ENCODE data around the gene C16orf54.
"Not testable (repeated sequence)": the region's sequence is repeated elsewhere in the genome, so short reads cannot be mapped to it uniquely, and the experiment has no call there.

The C16orf54 gene

DNA sequence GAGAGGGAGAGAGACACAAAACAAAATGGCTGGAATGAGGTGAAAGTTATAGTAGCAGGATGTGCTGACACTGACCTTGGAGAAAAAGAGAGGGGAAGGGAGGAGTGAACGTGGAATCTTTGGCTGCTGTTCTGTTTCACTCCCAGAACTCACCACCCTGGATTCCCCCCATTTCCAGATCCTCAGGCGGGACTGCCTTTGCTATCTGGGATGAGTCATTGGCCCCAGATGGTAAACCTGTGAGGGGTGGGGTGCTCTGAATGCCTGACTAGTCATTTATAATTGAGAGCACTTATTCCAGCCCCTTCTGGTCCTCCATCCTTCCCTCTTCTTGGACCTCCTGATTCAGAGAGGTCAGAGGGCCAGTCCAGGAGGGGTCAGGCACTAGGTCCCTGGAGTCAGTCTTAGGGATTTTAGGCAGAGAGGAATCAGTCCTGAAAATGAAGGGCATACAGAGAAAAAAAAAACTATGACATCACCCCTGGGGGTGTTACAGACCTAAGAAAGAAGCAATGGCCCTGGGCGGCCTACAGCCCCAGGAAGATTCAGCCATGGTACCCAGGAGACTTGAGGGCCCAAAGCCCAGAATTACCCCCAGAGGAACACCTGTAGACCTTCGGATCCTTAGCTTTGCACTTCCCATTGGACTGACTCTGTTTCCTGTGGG, 30.1 kb upstream of the C16orf54 start:
- Mint-ChIP-seq H3K27me3 (no peaks in the 10 kb centered on the region), H3K4me1 (peaks cover 24% of the 10 kb centered on the region), H3K27ac (no peak overlapping the region)

DNA sequence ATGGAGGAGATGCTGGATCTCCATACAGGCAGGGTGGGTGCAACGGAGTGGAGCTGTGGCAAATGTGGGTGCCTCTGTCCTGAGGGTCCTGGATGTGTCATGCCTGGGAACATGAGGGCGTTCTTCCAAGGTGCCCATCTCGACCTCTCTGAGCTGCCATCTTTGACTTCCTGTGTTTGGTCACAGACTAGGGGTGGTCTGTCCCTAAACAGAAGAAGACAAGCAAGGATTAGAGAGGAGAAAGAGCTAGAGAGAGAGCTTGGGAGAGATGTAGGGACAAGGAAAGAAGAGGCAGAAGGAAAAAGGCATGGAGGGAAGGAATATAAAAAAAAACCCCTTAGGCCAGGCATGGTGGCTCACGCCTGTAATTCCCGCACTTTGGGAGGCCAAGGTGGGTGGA, 28.9 kb upstream of the C16orf54 start:
- no peak overlapping the region for H3K27ac Mint-ChIP-seq
- H3K36me3 Mint-ChIP-seq = no peaks in the 10 kb centered on the region
- H3K4me1 Mint-ChIP-seq = peaks cover 29% of the 10 kb centered on the region
- H3K4me3 Mint-ChIP-seq = no peak overlapping the region
- H3K9me3 Mint-ChIP-seq = no peaks in the 10 kb centered on the region
- H3K27me3 Mint-ChIP-seq = no peaks in the 10 kb centered on the region

More for the DNA sequence above, 30.1 kb upstream of the C16orf54 start:
- no peaks in the 10 kb centered on the region for H3K36me3 Mint-ChIP-seq
- H3K4me3 Mint-ChIP-seq = no peak overlapping the region
- H3K9me3 Mint-ChIP-seq = no peaks in the 10 kb centered on the region

DNA sequence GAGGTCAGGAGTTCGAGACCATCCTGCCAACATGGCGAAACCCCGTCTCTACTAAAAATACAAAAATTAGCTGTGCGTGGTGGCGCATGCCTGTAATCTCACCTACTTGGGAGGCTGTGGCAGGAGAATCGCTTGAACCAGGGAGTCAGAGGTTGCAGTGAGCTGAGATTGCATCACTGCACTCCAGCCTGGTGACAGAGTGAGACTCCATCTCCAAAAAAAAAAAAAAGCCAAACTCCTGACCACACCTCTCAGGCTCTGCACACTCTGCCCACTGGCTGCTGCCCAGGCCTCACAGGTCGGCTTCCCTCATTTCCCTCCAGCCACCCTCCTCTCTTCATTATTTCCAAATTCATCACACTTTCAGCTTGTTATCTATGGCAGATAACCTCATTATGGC, 26.5 kb upstream of the C16orf54 start:
- not testable (repeated sequence) for H3K36me3 Mint-ChIP-seq, H3K4me3 Mint-ChIP-seq, H3K27me3 Mint-ChIP-seq, H3K9me3 Mint-ChIP-seq, H3K27ac Mint-ChIP-seq
- H3K4me1 Mint-ChIP-seq = peaks cover 29% of the 10 kb centered on the region

DNA sequence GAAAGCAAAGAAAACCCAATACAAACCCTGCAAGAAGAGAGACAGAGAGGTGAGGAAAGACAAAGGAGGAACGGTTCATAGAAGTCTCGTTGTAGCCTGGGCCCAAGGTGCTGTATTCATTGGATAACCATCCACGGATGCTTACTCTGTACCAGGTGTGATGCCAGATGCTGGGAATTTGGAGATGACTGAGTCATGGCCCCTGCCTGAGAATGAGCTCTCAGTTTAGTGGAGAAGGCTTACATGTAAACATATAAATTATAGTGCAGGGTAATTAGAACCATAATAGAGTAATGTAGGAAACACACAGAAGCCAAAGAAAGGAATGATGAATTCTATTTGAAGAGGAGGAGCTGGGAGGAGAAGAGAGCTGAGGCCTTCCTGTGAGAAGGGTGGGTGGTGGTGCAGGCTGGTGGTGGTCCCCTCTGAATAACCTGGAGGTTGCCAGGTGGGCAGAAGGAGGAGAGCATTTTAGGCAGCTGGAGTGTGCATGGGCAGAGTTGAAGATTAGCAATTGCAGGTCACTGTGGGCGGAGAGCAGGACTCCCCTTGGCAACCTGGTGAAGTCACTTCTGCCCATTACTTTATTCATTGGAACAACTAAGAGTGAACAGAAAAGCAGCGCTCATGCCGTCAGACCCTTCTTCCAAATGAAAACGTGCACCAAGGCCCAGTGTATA, 24.6 kb upstream of the C16orf54 start:
- no peaks in the 10 kb centered on the region for H3K9me3 Mint-ChIP-seq
- H3K27ac Mint-ChIP-seq = no peak overlapping the region
- H3K27me3 Mint-ChIP-seq = no peaks in the 10 kb centered on the region
- no peak overlapping the region for H3K4me3 Mint-ChIP-seq
- peaks cover 25% of the 10 kb centered on the region for H3K4me1 Mint-ChIP-seq
- no peaks in the 10 kb centered on the region for H3K36me3 Mint-ChIP-seq

DNA sequence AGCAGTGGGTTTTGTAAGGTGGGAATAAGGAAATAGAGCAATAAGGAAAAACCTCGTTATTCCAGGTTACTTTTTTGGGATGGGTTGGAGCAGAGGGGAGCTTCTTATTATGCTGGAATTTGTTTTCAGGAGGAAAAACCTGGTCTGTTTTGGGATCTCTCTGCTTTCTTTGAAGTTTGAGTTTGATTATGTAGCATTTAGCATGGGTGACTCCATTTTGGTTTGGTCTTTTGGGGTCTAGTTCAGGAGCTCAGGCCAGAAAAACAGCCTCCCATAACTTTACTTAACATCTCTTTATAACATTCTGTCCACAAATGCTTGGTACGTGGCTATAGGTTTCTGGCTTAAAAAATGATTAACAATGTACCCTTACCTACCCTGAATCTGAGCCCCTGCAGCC, 23.7 kb upstream of the C16orf54 start:
- Mint-ChIP-seq H3K4me3 (no peak overlapping the region), H3K27me3 (no peaks in the 10 kb centered on the region), H3K4me1 (peaks cover 26% of the 10 kb centered on the region), H3K27ac (no peak overlapping the region), H3K36me3 (no peaks in the 10 kb centered on the region), H3K9me3 (no peaks in the 10 kb centered on the region)

DNA sequence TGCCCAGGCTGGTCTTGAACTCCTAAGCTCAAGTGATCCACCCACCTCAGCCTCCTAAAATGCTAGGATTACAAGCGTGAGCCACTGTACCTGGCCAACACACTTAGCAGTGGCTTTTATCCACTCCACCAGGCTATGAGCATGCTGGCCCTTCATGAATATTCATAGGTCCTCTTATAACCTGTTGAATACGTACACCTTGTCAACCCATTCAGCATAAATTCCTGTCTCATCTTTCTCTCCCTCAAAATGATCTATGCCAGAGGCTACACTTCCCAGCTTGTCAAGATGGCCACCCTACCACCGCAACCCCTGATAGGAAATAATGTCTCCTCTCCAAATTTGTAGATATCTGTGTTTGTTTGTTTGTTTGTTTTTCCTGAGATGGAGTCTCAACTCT, 21.3 kb upstream of the C16orf54 start:
- no peak overlapping the region for H3K27ac Mint-ChIP-seq
- peaks cover 25% of the 10 kb centered on the region for H3K4me1 Mint-ChIP-seq
- H3K36me3 Mint-ChIP-seq = no peaks in the 10 kb centered on the region
- H3K27me3 Mint-ChIP-seq = no peaks in the 10 kb centered on the region
- H3K9me3 Mint-ChIP-seq = no peaks in the 10 kb centered on the region
- H3K4me3 Mint-ChIP-seq = no peak overlapping the region

DNA sequence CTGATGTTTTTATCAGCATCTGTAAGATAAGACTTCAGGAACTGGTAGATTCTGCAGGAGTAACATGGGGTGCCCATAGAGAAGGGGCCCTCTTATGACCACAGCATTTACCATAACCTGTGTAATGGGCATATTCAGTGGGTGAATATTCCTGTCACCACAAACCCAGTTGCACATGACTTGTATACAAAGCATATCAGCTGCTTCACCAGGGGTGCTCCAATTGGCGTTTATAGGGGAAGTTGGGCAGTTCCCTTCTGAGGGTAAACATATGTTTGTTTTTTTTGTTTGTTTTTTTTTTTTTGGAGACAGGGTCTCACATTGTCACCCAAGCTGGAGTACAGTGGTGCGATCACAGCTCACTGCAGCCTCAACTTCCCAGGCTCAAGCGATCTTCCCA, 20.8 kb upstream of the C16orf54 start:
- Mint-ChIP-seq H3K4me1 (peaks cover 25% of the 10 kb centered on the region), H3K9me3 (no peaks in the 10 kb centered on the region), H3K36me3 (no peaks in the 10 kb centered on the region), H3K27ac (no peak overlapping the region), H3K4me3 (no peak overlapping the region), H3K27me3 (no peaks in the 10 kb centered on the region)

DNA sequence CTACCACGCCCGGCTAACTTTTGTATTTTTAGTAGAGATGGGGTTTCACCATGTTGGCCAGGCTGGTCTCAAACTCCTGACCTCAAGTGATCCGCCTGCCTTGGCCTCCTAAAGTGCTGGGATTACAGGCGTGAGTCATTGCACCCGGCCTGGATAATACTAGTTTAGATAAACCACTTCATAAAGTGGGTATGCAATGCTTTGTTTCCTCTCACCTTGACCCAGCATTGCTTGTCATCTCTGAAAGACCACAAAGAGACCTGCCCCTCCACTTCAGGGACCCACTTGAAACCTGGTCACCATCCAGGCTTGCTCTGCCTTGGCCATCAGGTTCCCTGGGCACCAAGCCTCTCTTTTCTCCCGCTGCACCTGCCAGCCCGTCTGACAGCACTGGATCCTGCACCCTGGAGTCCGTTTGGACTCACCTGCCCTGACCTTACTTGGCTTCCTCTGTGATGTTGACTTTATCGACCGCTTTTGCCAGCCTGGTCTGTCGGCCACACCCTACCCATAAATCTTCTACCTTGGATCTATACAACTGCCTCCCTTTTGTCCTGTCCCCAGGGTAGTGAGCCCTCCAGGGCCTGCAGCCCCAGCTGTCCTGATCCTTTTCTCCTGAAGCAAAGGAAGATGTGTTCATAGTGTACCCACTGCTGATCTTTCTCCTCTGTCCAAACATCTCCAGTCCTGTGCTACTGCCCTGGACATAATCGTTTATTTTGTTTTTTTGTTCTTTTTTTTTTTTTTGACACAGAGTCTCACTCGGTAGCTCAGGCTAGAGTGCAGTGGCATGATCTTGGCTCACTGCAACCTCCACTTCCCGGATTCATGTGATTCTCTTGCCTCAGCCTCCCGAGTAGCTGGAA, 19.6 kb upstream of the C16orf54 start:
- Mint-ChIP-seq H3K27ac (no peak overlapping the region), H3K27me3 (no peaks in the 10 kb centered on the region), H3K36me3 (no peaks in the 10 kb centered on the region), H3K4me3 (no peak overlapping the region), H3K4me1 (peaks cover 27% of the 10 kb centered on the region), H3K9me3 (no peaks in the 10 kb centered on the region)

DNA sequence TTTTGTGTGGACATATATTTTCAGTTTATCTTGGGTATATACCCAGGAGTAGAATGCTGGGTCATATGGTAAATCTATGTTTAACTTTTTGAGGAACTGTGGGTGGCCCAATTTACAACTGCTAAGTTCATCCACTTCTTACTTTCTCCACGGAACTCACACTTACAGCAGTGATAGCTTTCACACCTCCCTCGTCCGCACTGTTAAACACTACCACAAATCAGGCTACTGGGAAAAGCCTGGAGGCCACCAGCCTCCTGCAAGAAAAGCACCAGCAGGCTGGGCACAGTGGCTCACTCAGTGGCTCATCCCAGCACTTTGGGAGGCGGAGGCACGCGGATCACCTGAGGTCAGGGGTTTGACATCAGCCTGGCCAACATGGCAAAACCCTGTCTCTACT, 17.5 kb upstream of the C16orf54 start:
- no peaks in the 10 kb centered on the region for H3K27me3 Mint-ChIP-seq
- H3K4me3 Mint-ChIP-seq = no peak overlapping the region
- H3K36me3 Mint-ChIP-seq = no peaks in the 10 kb centered on the region
- peaks cover 32% of the 10 kb centered on the region for H3K4me1 Mint-ChIP-seq
- H3K9me3 Mint-ChIP-seq = no peaks in the 10 kb centered on the region
- H3K27ac Mint-ChIP-seq = no peak overlapping the region

DNA sequence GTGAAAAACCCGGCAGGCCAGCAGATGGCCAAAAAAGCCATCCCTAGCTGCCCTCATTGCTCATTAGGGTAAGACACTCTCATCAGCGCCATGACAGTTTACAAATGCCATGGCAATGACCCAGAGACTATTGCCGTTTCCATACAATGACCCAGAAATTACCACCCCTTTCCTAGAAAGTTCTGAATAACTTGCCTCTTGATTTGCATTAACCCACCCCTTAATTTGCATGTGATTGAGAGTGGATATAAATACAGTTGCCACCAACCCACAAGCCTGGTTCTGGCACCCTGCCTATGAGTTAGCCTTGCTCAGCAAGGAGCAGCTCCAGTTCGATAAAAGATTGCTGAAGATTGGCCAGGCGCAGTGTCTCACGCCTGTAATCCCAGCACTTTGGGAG, 16.1 kb upstream of the C16orf54 start:
- Mint-ChIP-seq H3K4me1 (peaks cover 40% of the 10 kb centered on the region), H3K27me3 (no peaks in the 10 kb centered on the region), H3K36me3 (no peaks in the 10 kb centered on the region), H3K9me3 (no peaks in the 10 kb centered on the region), H3K27ac (no peak overlapping the region), H3K4me3 (no peak overlapping the region)

DNA sequence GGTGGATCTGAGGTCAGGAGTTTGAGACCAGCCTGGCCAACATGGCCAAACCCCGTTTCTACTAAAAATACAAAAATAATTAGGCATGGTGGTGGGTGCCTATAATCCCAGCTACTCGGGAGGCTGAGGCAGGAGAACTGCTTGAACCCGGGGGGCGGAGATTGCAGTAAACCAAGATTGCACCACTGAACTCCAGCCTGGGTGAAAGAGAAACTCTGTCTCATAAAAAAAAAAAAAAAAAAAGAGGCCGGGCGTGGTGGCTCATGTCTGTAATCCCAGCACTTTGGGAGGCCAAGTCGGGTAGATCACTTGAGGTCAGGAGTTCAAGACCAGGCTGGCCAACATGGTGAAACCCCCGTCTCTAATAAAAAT, 15.5 kb upstream of the C16orf54 start:
- H3K27ac Mint-ChIP-seq, H3K9me3 Mint-ChIP-seq, H3K36me3 Mint-ChIP-seq, H3K4me3 Mint-ChIP-seq, H3K27me3 Mint-ChIP-seq: not testable (repeated sequence)
- H3K4me1 Mint-ChIP-seq = peaks cover 46% of the 10 kb centered on the region

DNA sequence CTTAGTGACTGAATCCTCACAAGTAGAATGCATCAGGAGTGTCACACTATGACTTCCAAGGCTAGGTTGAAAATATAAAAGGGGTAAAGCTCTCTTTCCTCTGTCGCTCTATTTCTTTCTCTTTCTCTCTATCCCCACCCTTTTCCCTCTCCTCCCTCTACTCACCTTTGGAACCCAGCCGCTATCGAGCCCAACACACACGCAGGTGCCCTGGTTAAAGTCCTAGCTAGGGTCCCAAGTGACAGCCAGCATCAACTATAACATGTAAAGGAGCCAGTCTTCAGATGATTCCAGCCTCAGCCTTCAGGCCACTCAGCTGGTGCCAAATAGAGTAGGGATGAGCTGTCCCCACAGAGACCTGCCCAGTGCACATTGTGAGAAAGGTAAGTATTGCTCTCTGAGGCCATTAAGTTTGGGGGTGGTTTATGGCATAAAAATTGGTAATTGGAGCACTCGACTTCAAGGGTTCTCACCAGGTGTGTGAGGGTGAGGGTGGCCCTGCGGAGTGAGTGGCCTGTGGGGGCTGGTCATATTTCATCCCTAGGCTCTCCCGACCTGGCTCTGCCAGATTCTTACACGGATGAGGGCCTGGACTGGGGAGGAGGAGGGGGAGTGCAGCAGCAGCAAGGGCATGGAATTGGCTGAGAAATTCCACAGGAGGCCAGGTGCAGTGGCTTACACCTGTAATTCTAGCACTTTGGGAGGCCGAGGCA, 14.9 kb upstream of the C16orf54 start:
- Mint-ChIP-seq H3K27ac (no peak overlapping the region), H3K4me1 (peaks cover 51% of the 10 kb centered on the region), H3K9me3 (no peaks in the 10 kb centered on the region), H3K4me3 (no peak overlapping the region), H3K36me3 (no peaks in the 10 kb centered on the region), H3K27me3 (no peaks in the 10 kb centered on the region)

DNA sequence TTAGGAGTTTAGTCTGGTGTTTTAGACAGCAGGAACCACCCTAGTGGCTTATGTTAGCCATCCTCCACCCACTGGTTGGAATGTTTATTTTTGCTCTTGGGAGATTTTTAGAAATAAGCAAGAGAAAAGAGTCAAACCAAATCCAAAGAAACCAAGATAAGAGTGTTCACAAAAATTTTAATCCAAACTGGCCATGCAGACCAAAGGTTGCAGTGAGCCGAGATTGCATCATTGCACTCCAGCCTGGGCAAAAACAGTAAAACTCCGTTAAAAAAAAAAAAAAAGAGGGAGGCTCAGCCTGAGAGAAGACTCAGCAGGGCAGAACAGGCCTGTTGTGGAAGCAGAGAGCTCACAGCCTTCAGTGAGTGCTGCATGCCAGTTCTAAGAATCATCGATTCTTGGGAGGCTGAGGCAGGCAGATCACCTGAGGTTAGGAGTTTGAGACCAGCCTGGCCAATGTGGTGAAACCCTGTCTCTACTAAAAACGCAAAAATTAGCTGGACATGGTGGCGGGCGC, 12.2 kb upstream of the C16orf54 start:
- Mint-ChIP-seq H3K27ac (no peak overlapping the region), H3K27me3 (no peaks in the 10 kb centered on the region), H3K4me3 (no peak overlapping the region), H3K4me1 (peaks cover 53% of the 10 kb centered on the region), H3K9me3 (no peaks in the 10 kb centered on the region), H3K36me3 (no peaks in the 10 kb centered on the region)

DNA sequence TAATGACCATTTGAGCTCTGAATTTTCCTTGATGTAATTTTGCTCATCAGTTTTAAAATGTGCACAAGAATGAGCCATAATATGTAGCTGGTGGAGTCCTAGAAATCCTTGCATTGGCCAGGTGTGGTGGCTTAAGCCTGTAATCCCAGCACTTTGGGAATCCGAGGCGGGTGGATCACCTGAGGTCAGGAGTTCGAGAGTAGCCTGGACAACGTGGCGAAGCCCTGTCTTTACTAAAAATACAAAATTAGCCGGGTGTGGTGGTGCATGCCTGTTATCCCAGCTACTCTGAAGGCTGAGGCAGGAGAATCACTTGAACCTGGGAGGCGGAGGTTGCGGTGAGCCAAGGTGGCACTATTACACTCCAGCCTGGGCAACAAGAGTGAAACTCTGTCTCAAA, 11.3 kb upstream of the C16orf54 start:
- H3K4me3 Mint-ChIP-seq = peak overlapping the region; percentile 27
- not testable (repeated sequence) for H3K27ac Mint-ChIP-seq, H3K36me3 Mint-ChIP-seq, H3K27me3 Mint-ChIP-seq, H3K9me3 Mint-ChIP-seq
- H3K4me1 Mint-ChIP-seq = peaks cover 51% of the 10 kb centered on the region

DNA sequence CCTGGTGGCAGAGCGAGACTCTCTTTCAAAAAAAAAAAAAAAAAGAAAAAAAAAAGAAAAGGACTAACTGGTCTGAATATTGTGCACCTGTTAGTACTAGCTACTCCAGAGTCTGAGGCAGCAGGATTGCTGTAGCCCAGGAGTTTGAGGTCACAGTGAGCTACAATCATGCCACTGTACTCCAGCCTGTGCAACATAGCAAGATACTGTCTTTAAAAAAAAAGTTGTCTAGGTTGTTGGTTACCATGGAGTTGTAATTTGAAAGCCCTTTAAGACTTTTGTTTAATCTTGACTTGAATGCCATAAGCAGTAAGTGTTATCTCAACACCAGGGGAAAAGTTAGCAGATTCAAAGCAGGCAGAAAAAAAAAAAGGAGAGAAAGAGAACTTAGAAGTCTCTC, 10.9 kb upstream of the C16orf54 start:
- Mint-ChIP-seq H3K4me1 (peaks cover 51% of the 10 kb centered on the region), H3K27me3 (no peaks in the 10 kb centered on the region), H3K36me3 (no peaks in the 10 kb centered on the region), H3K4me3 (peak overlapping the region; percentile 27), H3K27ac (no peak overlapping the region), H3K9me3 (no peaks in the 10 kb centered on the region)
